ENCODE measurements around the gene ELOVL5.
A peak's percentile ranks its signal among the peaks of the same experiment; 100 is the strongest.
"Not testable (repeated sequence)": the region's sequence is repeated elsewhere in the genome, so short reads cannot be mapped to it uniquely, and the experiment has no call there.

The ELOVL5 gene

GRCh38 chr6:53346049-53346448 is 2.7 kb downstream of the ELOVL5 start:
- not testable (repeated sequence) for H3K9me3 Mint-ChIP-seq; DNase-seq (ENCODE audit: low spot score in 2 of 2); ATAC-seq
- peaks cover 20% of the 10 kb centered on the region for H3K36me3 Mint-ChIP-seq
- peak overlapping the region; percentile 84 for H3K4me3 Mint-ChIP-seq
- H3K4me1 Mint-ChIP-seq, result peaks cover 61% of the 10 kb centered on the region
- peak overlapping the region; percentile 90 for H3K27ac Mint-ChIP-seq

GRCh38 chr6:53344969-53345368 is 3.8 kb downstream of the ELOVL5 start:
- peak overlapping the region; percentile 88 for H3K27ac Mint-ChIP-seq
- peaks cover 20% of the 10 kb centered on the region for H3K36me3 Mint-ChIP-seq
- H3K4me3 Mint-ChIP-seq, result peak overlapping the region; percentile 47
- H3K9me3 Mint-ChIP-seq, result no peaks in the 10 kb centered on the region
- no peak for DNase-seq (ENCODE audit: low spot score in 2 of 2)
- no peak for ATAC-seq
- peaks cover 68% of the 10 kb centered on the region for H3K4me1 Mint-ChIP-seq

DNA sequence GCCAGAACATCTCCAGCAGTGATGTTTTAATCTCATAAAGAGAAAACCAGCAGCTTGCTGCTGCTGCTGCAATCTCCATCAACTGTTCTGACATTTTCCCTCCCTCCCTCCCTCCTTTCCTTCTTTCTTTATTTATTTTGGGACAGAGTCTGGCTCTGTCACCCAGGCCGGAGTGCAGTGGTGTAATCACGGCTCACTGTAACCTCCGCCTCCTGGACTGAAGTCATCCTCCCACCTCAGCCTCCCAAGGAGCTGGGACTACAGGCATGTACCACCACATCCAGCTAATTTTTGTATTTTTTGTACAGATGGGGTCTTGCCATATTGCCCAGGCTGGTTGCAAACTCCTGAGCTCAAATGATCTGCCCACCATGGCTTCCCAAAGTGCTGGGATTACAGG is 5.7 kb downstream of the ELOVL5 start:
- peak overlapping the region; percentile 47 for H3K4me3 Mint-ChIP-seq
- DNase-seq (ENCODE audit: low spot score in 2 of 2) (no peak), ATAC-seq (no peak)
- H3K27ac Mint-ChIP-seq, result peak overlapping the region; percentile 88
- peaks cover 82% of the 10 kb centered on the region for H3K4me1 Mint-ChIP-seq
- peaks cover 10% of the 10 kb centered on the region for H3K36me3 Mint-ChIP-seq
- H3K9me3 Mint-ChIP-seq, result no peaks in the 10 kb centered on the region

- Mint-ChIP-seq H3K27ac (peak overlapping the region; percentile 88), H3K4me3 (peak overlapping the region; percentile 47), H3K9me3 (no peaks in the 10 kb centered on the region), H3K36me3 (peaks cover 17% of the 10 kb centered on the region), H3K4me1 (peaks cover 89% of the 10 kb centered on the region)
- DNase-seq (ENCODE audit: low spot score in 2 of 2), result no peak
- no peak for ATAC-seq
Observed at GRCh38 chr6:53342217-53342616, 6.5 kb downstream of the ELOVL5 start.

DNA sequence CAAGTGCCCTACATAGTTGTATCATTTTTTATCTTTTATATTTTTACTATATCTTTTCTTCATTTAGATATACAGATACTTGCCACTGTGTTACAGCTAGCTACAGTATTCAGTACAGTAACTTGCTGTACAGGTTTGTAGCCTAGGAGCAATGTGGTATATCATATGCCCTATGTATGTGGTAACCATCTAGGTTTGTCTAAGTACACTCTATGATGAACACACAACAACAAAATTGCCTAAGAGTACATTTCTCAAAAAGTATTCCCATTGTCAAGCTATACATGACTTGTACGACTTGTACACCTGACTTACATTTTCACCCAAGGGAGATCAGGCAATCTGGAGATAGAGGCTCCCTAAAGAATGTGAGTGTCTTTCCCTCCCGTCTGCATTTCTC is 8.2 kb downstream of the ELOVL5 start:
- DNase-seq (ENCODE audit: low spot score in 2 of 2) (no peak), ATAC-seq (no peak)
- no peak overlapping the region for H3K4me3 Mint-ChIP-seq
- peaks cover 89% of the 10 kb centered on the region for H3K4me1 Mint-ChIP-seq
- H3K36me3 Mint-ChIP-seq, result peaks cover 10% of the 10 kb centered on the region
- no peak overlapping the region for H3K27ac Mint-ChIP-seq
- H3K9me3 Mint-ChIP-seq, result no peaks in the 10 kb centered on the region

DNA sequence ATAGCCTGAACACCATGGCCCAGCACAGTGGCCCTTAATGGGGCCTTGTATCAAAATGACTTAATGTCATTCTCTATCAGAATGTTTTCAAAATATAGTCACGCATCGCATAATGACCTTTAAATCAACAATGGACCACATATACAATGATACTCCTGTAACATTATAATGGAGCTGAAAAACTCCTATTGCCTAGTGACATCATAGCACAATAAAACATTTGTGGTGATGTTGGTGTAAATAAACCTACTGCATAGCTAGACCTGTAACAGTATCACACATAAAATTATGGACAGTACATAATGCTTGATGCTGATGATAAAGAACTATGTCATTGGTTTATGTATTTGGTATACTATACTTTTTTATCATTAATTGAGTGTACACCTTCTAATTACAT is 9.3 kb downstream of the ELOVL5 start:
- ATAC-seq, result no peak
- DNase-seq (ENCODE audit: low spot score in 2 of 2), result no peak
- Mint-ChIP-seq H3K4me1 (peaks cover 91% of the 10 kb centered on the region), H3K4me3 (no peak overlapping the region), H3K9me3 (no peaks in the 10 kb centered on the region), H3K36me3 (peaks cover 11% of the 10 kb centered on the region), H3K27ac (no peak overlapping the region)

GRCh38 chr6:53338304-53338703 is 10.4 kb downstream of the ELOVL5 start:
- peaks cover 11% of the 10 kb centered on the region for H3K36me3 Mint-ChIP-seq
- ATAC-seq (no peak), DNase-seq (ENCODE audit: low spot score in 2 of 2) (no peak)
- H3K27ac Mint-ChIP-seq, result peak overlapping the region; percentile 99
- H3K9me3 Mint-ChIP-seq, result no peaks in the 10 kb centered on the region
- peaks cover 87% of the 10 kb centered on the region for H3K4me1 Mint-ChIP-seq
- H3K4me3 Mint-ChIP-seq, result no peak overlapping the region

DNA sequence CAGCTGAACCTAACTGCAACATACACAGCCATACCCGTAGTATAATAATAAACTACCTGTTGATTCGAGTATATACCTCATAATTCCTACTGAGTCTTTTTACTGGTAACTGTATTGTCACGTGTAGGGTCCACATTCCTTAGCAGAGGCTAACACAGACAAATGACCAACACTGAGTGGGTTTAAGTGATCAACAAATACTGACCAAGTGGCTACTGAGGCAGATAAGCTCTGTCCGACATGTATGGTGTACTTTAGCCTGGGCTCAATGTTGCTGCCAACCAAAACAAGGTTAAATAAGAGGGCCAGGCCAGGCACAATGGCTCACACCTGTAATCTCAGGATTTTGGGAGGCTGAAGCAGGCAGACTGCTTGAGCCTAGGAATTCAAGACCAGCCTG is 12.7 kb downstream of the ELOVL5 start:
- no peak for DNase-seq (ENCODE audit: low spot score in 2 of 2)
- Mint-ChIP-seq H3K9me3 (no peaks in the 10 kb centered on the region), H3K4me3 (peak overlapping the region; percentile 82), H3K36me3 (peaks cover 30% of the 10 kb centered on the region), H3K4me1 (peaks cover 87% of the 10 kb centered on the region), H3K27ac (peak overlapping the region; percentile 99)
- ATAC-seq, result no peak

- ATAC-seq, result peak; percentile 87
- Mint-ChIP-seq H3K9me3 (no peaks in the 10 kb centered on the region), H3K27ac (peak overlapping the region; percentile 99), H3K4me3 (peak overlapping the region; percentile 82), H3K36me3 (peaks cover 36% of the 10 kb centered on the region), H3K4me1 (peaks cover 86% of the 10 kb centered on the region)
- peak; percentile 29 to 80 for DNase-seq (ENCODE audit: low spot score in 2 of 2)
Observed at GRCh38 chr6:53335224-53335994, 13.3 kb downstream of the ELOVL5 start.

- peaks cover 36% of the 10 kb centered on the region for H3K36me3 Mint-ChIP-seq
- ATAC-seq, result no peak
- H3K27ac Mint-ChIP-seq, result peak overlapping the region; percentile 99
- no peaks in the 10 kb centered on the region for H3K9me3 Mint-ChIP-seq
- no peak for DNase-seq (ENCODE audit: low spot score in 2 of 2)
- peaks cover 80% of the 10 kb centered on the region for H3K4me1 Mint-ChIP-seq
- peak overlapping the region; percentile 82 for H3K4me3 Mint-ChIP-seq
Observed at GRCh38 chr6:53333439-53334408, 15.0 kb downstream of the ELOVL5 start.

GRCh38 chr6:53331678-53332077 is 17.1 kb downstream of the ELOVL5 start:
- Mint-ChIP-seq H3K36me3 (peaks cover 40% of the 10 kb centered on the region), H3K27ac (peak overlapping the region; percentile 99), H3K4me3 (no peak overlapping the region), H3K9me3 (no peaks in the 10 kb centered on the region), H3K4me1 (peaks cover 80% of the 10 kb centered on the region)
- ATAC-seq, result no peak
- DNase-seq (ENCODE audit: low spot score in 2 of 2), result no peak

DNA sequence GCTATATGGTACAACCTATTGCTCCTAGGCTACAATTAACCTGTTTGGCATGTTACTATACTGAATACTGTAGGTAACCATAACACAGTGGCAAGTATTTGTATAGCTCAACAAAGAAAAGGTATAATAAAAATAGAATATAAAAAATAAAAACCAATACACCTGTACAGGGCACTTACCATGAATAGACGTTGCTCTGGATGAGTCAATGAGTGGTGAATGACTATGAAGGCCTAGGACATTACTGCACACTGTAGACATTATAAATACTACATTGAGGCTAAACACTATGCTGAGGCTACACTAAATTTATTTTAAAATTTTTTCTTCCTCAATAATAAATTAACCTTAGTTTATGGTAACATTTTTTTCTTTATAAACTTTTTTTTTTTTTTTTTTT is 18.6 kb downstream of the ELOVL5 start:
- ATAC-seq (peak; percentile 67), DNase-seq (ENCODE audit: low spot score in 2 of 2) (no peak)
- no peak overlapping the region for H3K27ac Mint-ChIP-seq

GRCh38 chr6:53328375-53328774 is 20.4 kb downstream of the ELOVL5 start:
- Mint-ChIP-seq H3K4me1 (peaks cover 77% of the 10 kb centered on the region), H3K27ac (peak overlapping the region; percentile 67), H3K9me3 (no peaks in the 10 kb centered on the region), H3K4me3 (no peak overlapping the region), H3K36me3 (peaks cover 47% of the 10 kb centered on the region)
- DNase-seq (ENCODE audit: low spot score in 2 of 2) (no peak), ATAC-seq (no peak)

More for the DNA sequence above, 18.6 kb downstream of the ELOVL5 start:
- Mint-ChIP-seq H3K4me1 (peaks cover 80% of the 10 kb centered on the region), H3K4me3 (no peak overlapping the region), H3K36me3 (peaks cover 45% of the 10 kb centered on the region), H3K9me3 (no peaks in the 10 kb centered on the region)

- H3K27ac Mint-ChIP-seq, result peak overlapping the region; percentile 67
- H3K36me3 Mint-ChIP-seq, result peaks cover 41% of the 10 kb centered on the region
- peaks cover 76% of the 10 kb centered on the region for H3K4me1 Mint-ChIP-seq
- no peak overlapping the region for H3K4me3 Mint-ChIP-seq
- no peak for ATAC-seq
- H3K9me3 Mint-ChIP-seq, result no peaks in the 10 kb centered on the region
- no peak for DNase-seq (ENCODE audit: low spot score in 2 of 2)
Observed at GRCh38 chr6:53327017-53327395, 21.7 kb downstream of the ELOVL5 start.

- no peaks in the 10 kb centered on the region for H3K9me3 Mint-ChIP-seq
- no peak for DNase-seq (ENCODE audit: low spot score in 2 of 2)
- H3K4me3 Mint-ChIP-seq, result no peak overlapping the region
- peaks cover 37% of the 10 kb centered on the region for H3K36me3 Mint-ChIP-seq
- peak overlapping the region; percentile 67 for H3K27ac Mint-ChIP-seq
- peak; percentile 20 for ATAC-seq
- peaks cover 72% of the 10 kb centered on the region for H3K4me1 Mint-ChIP-seq
Observed at GRCh38 chr6:53326372-53327016, 22.3 kb downstream of the ELOVL5 start.

All from stimulated activated effector memory CD8-positive, alpha-beta T cell treated with anti-CD3 and anti-CD28 coated beads, Interleukin-12 subunit alpha, Interleukin-12 subunit beta, amount 100 ng/mL, for 72 hours (primary cell).